ENCODE measurements around the gene MFN2.

The MFN2 gene

GRCh38 chr1:12049616-12050015, 69.4 kb downstream of the MFN2 start:
- DNase-seq (ENCODE audit: low spot score): no peak

DNA sequence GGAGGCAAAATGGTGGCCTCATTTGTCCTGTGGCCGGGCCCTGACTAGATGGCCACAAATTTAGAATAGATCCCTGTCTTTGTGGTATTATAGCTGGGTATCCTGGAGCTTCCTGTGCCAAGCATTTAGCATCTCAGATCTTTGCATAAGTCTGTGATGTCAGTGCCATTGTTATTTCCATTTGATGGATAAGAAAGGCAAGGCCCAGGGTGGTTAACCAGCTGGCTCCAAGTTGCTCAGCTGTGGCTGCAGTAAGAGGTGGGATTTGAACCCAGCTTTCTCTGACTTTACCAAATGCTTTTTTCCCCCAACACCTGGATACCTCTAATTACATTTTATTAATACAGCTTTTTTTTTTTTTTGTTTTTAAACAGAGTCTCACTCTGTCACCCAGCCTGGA, 71.1 kb downstream of the MFN2 start:
- DNase-seq (ENCODE audit: low spot score): no peak

DNA sequence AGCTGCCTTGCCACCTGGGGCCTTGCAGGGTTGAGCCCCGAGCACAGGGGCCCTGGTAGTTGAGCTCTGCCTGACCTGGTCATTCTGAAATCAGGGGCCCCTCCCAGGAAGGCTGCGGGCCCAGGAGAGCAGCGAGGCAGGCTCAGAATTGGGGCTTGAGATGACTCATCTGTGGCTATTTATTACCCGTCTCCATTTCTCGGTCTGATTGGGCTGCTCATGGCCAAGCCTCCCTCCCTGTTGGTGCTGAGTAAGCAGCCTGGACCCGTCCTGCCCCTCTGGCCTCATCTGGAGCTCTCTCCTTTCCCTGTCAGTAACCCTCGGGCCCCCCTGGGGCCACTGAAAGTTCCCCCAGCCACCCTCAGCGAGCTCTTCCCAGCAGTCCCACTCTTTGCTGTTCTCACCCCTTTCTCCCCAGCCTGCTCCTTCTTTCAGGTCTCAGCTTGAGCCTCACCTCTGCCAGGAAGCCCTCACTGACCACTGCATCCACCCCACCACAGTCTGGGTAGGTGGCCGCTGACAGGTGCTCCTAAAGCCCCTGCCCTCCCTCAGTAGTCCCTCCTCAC, 71.8 kb downstream of the MFN2 start:
- no peak for DNase-seq (ENCODE audit: low spot score)

GRCh38 chr1:12052997-12053686, 72.9 kb downstream of the MFN2 start:
- DNase-seq (ENCODE audit: low spot score): no peak

- no peak for DNase-seq (ENCODE audit: low spot score)
Measured at GRCh38 chr1:12053752-12054548, 73.7 kb downstream of the MFN2 start.

GRCh38 chr1:12055259-12055658, 75.0 kb downstream of the MFN2 start:
- DNase-seq (ENCODE audit: low spot score): no peak

DNA sequence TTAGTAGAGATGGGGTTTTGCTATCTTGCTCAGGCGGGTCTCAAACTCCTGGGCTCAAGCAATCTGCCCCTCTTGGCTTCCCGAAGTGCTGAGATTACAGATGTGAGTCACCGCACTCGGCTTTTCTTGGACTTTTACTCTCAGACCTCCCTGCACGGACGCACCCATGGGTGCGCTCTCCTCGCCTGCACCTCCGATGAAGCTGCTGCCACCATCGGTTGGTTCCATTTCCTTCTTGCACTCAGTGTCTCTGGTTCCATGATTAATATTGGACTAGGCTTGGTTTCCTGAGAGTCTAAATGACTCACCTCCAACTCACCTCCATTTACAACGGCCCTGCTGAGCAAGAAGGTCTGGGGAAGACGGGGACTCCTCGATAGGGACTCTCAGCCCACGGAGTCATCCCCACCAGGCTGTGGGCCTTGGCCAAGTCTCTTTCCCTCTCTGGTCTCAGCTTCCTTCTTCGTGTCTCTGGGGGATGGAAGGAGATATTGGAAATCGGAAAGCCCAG, 76.1 kb downstream of the MFN2 start:
- DNase-seq (ENCODE audit: low spot score): no peak

GRCh38 chr1:12057382-12057781, 77.1 kb downstream of the MFN2 start:
- DNase-seq (ENCODE audit: low spot score): no peak

DNA sequence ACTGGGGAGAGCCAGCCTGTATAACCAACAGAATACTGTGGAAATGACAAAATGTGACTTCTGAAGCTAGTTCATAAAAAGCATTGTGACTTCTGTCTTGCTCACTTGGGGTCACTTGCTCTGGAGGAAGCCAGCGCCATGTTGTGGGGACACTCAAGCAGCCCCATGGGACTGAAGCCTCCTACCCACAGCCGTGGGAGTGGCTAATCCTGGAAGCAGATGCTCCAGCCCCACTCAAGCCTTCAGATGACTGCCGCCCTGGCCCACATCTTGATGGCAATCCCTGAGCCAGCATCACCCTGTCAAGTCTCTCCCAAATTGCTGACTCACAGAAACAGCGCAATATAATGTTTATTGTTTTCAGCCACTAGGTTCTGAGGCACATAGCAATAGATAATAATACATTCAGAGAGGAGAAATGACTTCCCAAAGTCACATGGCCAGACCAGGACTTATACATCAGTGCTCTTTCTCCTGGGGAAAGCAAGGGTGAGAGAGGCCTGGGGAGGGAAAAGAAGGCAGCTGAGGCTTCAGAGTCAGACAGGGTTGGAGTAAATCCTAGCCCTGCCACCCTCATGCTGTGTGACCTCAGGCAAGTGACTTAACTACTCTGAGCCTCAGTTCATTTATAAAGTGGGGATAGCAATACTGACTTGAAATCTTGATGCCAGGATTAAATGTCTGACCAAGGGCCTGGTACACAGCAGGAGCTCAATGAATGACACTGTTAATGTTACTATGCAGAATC, 77.9 kb downstream of the MFN2 start:
- DNase-seq (ENCODE audit: low spot score): no peak

- DNase-seq (ENCODE audit: low spot score): no peak
Measured at GRCh38 chr1:12059226-12059625, 79.0 kb downstream of the MFN2 start.

DNA sequence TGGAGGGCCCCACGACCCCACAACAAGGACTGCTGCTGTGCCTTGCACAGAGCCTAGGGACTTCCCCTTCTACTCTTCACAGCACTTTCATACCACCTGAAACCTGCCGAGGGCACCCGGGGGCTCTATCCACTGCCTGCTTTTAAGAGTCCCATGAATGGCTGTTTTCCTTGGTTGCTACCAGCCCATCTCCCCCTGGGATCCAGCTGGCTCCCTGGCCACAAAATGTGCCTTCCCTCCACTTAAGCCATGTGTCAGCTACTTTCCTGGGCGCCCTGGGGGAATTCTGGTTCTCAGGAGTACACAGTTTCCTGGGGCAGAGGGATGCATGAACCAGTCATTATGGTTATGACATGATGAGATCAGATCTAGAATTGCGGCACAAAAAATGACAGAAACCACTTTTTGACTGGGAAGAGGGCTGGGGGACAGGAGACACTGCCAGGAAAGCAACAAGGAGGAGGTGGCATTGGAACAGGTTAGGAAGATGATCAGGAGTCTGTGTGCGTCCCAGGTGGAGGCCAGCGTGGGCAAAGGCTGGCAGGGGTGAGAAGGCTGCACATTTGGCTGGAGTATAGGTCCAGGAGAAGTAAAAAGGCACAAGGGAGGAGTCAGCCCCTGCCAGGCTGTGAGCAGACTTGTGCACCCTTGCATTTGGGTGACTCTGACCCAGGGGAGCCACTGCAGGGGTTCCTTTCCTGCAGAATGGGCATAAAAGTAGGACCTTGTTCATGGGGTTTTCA, 79.6 kb downstream of the MFN2 start:
- DNase-seq (ENCODE audit: low spot score): no peak

DNA sequence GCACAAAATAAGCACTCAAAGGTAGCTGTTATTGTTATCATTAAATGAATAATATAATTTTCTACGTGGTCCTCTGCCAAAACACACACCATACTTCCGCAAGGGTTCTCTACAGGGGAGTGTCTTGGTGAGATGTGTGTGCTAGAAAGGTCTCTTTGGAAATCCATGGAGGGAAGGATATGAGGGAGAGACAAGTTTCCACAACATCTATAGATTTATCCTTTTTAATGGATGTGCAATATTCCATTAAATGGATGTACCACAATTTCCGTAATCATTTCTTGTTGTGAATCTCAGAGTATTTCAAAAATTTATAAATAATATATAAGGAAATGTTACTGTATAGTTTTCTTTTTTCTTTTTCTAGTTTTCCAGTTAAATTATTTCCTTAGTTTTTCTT, 80.3 kb downstream of the MFN2 start:
- DNase-seq (ENCODE audit: low spot score): no peak
